Duodenal mucosa (tissue), 2 donors: ENCODE results near the gene GNRH2.
A peak's percentile ranks its signal among the peaks of the same experiment; 100 is the strongest.
"Not testable (repeated sequence)": the region's sequence is repeated elsewhere in the genome, so short reads cannot be mapped to it uniquely, and the experiment has no call there.

Experiments used
- H3K27ac ChIP-seq: one replicate; pipeline ENCODE4 v1.7.0; 2013; ENCODE audit warnings: low read depth, low read length
- H3K27me3 ChIP-seq, 2 donors: one replicate each; pipeline ENCODE4 v1.7.0; 2013; ENCODE audit warnings: low read length in 2 of 2, control low read depth in 1 of 2; ENCODE audit not compliant: insufficient read depth in 2 of 2, control insufficient read depth in 1 of 2
- H3K36me3 ChIP-seq, 2 donors: one replicate each; pipeline ENCODE4 v1.7.0; 2013; ENCODE audit warnings: low read length in 2 of 2, control low read depth in 1 of 2; ENCODE audit not compliant: insufficient read depth in 2 of 2, control insufficient read depth in 1 of 2
- H3K4me1 ChIP-seq, 2 donors: one replicate each; pipeline ENCODE4 v1.7.0; 2013; ENCODE audit warnings: low read length in 2 of 2, control low read depth in 1 of 2; ENCODE audit not compliant: insufficient read depth in 2 of 2, control insufficient read depth in 1 of 2
- H3K4me3 ChIP-seq, 2 donors: one replicate each; pipeline ENCODE4 v1.7.0; 2013; ENCODE audit warnings: low read length in 2 of 2, low read depth in 1 of 2
- H3K9ac ChIP-seq, 2 donors: one replicate each; pipeline ENCODE4 v1.7.0; 2013; ENCODE audit warnings: low read length in 2 of 2, low read depth in 1 of 2
- H3K9me3 ChIP-seq, 2 donors: one replicate each; pipeline ENCODE4 v1.7.0; 2013; ENCODE audit warnings: low read length in 2 of 2, control low read depth in 1 of 2; ENCODE audit not compliant: control insufficient read depth in 1 of 2

The GNRH2 gene

GRCh38 chr20:3051385-3052019 lies 8.1 kb downstream of the GNRH2 start:
- H3K27ac ChIP-seq = no peak overlapping the region
- H3K9me3 ChIP-seq = no peaks in the 10 kb centered on the region
- H3K9ac ChIP-seq = no peak overlapping the region

GRCh38 chr20:3059489-3059888 lies 16.1 kb downstream of the GNRH2 start:
- Histone ChIP-seq H3K9me3 (no peaks in the 10 kb centered on the region), H3K4me1 (no peaks in the 10 kb centered on the region), H3K27ac (no peak overlapping the region), H3K27me3 (no peaks in the 10 kb centered on the region), H3K9ac (no peak overlapping the region), H3K4me3 (no peak overlapping the region), H3K36me3 (no peaks in the 10 kb centered on the region)

More at GRCh38 chr20:3051385-3052019, 8.1 kb downstream of the GNRH2 start:
- Histone ChIP-seq H3K4me1 (peaks cover 3 to 12% of the 10 kb centered on the region in 2 donors), H3K36me3 (peaks cover 20 to 25% of the 10 kb centered on the region in 2 donors), H3K27me3 (no peaks in the 10 kb centered on the region), H3K4me3 (no peak overlapping the region)

- H3K9ac ChIP-seq, H3K9me3 ChIP-seq, H3K36me3 ChIP-seq, H3K4me1 ChIP-seq, H3K27ac ChIP-seq, H3K4me3 ChIP-seq, H3K27me3 ChIP-seq: not testable (repeated sequence)
Measured at GRCh38 chr20:3064119-3064518, 20.7 kb downstream of the GNRH2 start.

- no peak overlapping the region for H3K9ac ChIP-seq
- H3K4me3 ChIP-seq = no peak overlapping the region
- H3K9me3 ChIP-seq = no peaks in the 10 kb centered on the region
- H3K36me3 ChIP-seq = no peaks in the 10 kb centered on the region
- no peak overlapping the region for H3K27ac ChIP-seq
- H3K4me1 ChIP-seq = peaks cover 3 to 10% of the 10 kb centered on the region in 2 donors
- H3K27me3 ChIP-seq = no peaks in the 10 kb centered on the region
Measured at GRCh38 chr20:3067139-3068014, 24.0 kb downstream of the GNRH2 start.

- no peak overlapping the region for H3K27ac ChIP-seq
- peaks cover 5 to 12% of the 10 kb centered on the region in 2 donors for H3K4me1 ChIP-seq
- H3K9me3 ChIP-seq = no peaks in the 10 kb centered on the region
- H3K27me3 ChIP-seq = no peaks in the 10 kb centered on the region
- H3K4me3 ChIP-seq = no peak overlapping the region
- no peaks in the 10 kb centered on the region for H3K36me3 ChIP-seq
- H3K9ac ChIP-seq = no peak overlapping the region
Measured at GRCh38 chr20:3068075-3068474, 24.7 kb downstream of the GNRH2 start.

GRCh38 chr20:3068986-3069900 lies 25.8 kb downstream of the GNRH2 start:
- Histone ChIP-seq H3K27ac (no peak overlapping the region), H3K4me1 (peaks cover 5 to 13% of the 10 kb centered on the region in 2 donors), H3K9me3 (no peaks in the 10 kb centered on the region), H3K36me3 (no peaks in the 10 kb centered on the region), H3K27me3 (no peaks in the 10 kb centered on the region), H3K9ac (no peak overlapping the region), H3K4me3 (no peak overlapping the region)

- Histone ChIP-seq H3K4me3 (no peak overlapping the region), H3K4me1 (peaks cover 5 to 23% of the 10 kb centered on the region in 2 donors), H3K27me3 (no peaks in the 10 kb centered on the region), H3K36me3 (no peaks in the 10 kb centered on the region), H3K9me3 (no peaks in the 10 kb centered on the region), H3K27ac (no peak overlapping the region), H3K9ac (no peak overlapping the region)
Measured at GRCh38 chr20:3070725-3071124, 27.3 kb downstream of the GNRH2 start.

GRCh38 chr20:3071266-3071609 lies 27.8 kb downstream of the GNRH2 start:
- no peak overlapping the region for H3K27ac ChIP-seq
- H3K9ac ChIP-seq = no peak overlapping the region
- peaks cover 5 to 23% of the 10 kb centered on the region in 2 donors for H3K4me1 ChIP-seq
- no peaks in the 10 kb centered on the region for H3K9me3 ChIP-seq
- no peaks in the 10 kb centered on the region for H3K36me3 ChIP-seq
- peak overlapping the region; percentile 47 to 61 for H3K4me3 ChIP-seq
- H3K27me3 ChIP-seq = no peaks in the 10 kb centered on the region

GRCh38 chr20:3071610-3072529 lies 28.4 kb downstream of the GNRH2 start, which contains the start of gene OXT:
Gene OXT (plus strand): TSS chr20:3071620. CDS start chr20:3071656, 36 bp downstream.
- H3K9ac ChIP-seq = no peak within 1 kb of the TSS

More at GRCh38 chr20:3071610-3072529, 28.4 kb downstream of the GNRH2 start, which contains the start of gene OXT:
- peak within 1 kb of the TSS; percentile 47 to 61 for H3K4me3 ChIP-seq
- H3K9me3 ChIP-seq = no peaks in the 10 kb centered on the region
- H3K36me3 ChIP-seq = no peaks in the 10 kb centered on the region
- H3K27me3 ChIP-seq = no peaks in the 10 kb centered on the region
- H3K4me1 ChIP-seq = peaks cover 5 to 23% of the 10 kb centered on the region in 2 donors
- no peak within 1 kb of the TSS for H3K27ac ChIP-seq
